Adipose tissue (tissue), 3 donors: ENCODE measurements around the gene TMEM126B. TPM values are rescaled to one million over a fixed set of nuclear protein-coding genes. Genes with fewer than 3 reads are reported as not detected.
"Not testable (repeated sequence)": the region's sequence is repeated elsewhere in the genome, so short reads cannot be mapped to it uniquely, and the experiment has no call there.

ENCODE experiments used
- H3K27ac ChIP-seq: one replicate; pipeline ENCODE4 v1.5.1; 2013; ENCODE audit warnings: low read depth, low read length
- WGBS, 3 donors: extraction: QIAGEN DNeasy Blood & Tissue Kit; methylation state at CpG; one replicate each; pipeline ENCODE4 v1.1.7; 2013; 5-methylcytosine and 5-hydroxymethylcytosine counted together
- polyA plus RNA-seq, 3 donors: library from polyadenylated mRNA; stranded (reverse); fragments of 200-250 nt; gene quantifications; one replicate each; pipeline ENCODE4 v1.2.3, GENCODE V29; 2013
- donor health status: healthy with polysubstance abuse.
- donor health status: Bipolar disorder and iron deficiency.
- donor health status: healthy.

TMEM126B gene
- polyA plus RNA-seq, 3 donors = 25.8 to 90.9 (median 49.4) TPM

GRCh38 chr11:85670949-85671663, 42.7 kb downstream of the TMEM126B start:
- H3K27ac ChIP-seq = not testable (repeated sequence)

- H3K27ac ChIP-seq = no peak overlapping the region
- WGBS, 3 donors = 88 to 91% (median 89%) methylated on average over 8 of the region's 8 CpGs
Measured at GRCh38 chr11:85672105-85672902, 43.9 kb downstream of the TMEM126B start.

GRCh38 chr11:85673393-85673792, 45.0 kb downstream of the TMEM126B start:
- H3K27ac ChIP-seq = no peak overlapping the region
- 86 to 91% (median 90%) methylated on average over 3 of the region's 3 CpGs for WGBS, 3 donors

GRCh38 chr11:85679576-85679975, 51.2 kb downstream of the TMEM126B start:
- H3K27ac ChIP-seq = no peak overlapping the region
- 66 to 81% (median 73%) methylated on average over 4 of the region's 4 CpGs for WGBS, 3 donors

- 66 to 82% (median 68%) methylated on average over 1 of the region's 1 CpG for WGBS, 3 donors
- no peak overlapping the region for H3K27ac ChIP-seq
Measured at GRCh38 chr11:85680897-85681296, 52.5 kb downstream of the TMEM126B start.

- WGBS, 3 donors = 20 to 30% (median 20%) methylated on average over 43 of the region's 43 CpGs
- no peak overlapping the region for H3K27ac ChIP-seq
Measured at GRCh38 chr11:85682330-85683305, 54.2 kb downstream of the TMEM126B start.

GRCh38 chr11:85685125-85685819, 56.9 kb downstream of the TMEM126B start:
- 55 to 78% (median 57%) methylated on average over 15 of the region's 15 CpGs for WGBS, 3 donors
- H3K27ac ChIP-seq = no peak overlapping the region

- no peak within 1 kb of the TSS for H3K27ac ChIP-seq
- 37 to 68% (median 44%) methylated on average over 13 of the region's 13 CpGs for WGBS, 3 donors
Measured at GRCh38 chr11:85685820-85686459, 57.5 kb downstream of the TMEM126B start, which contains the start of gene CCDC89. Gene CCDC89, minus strand, starts transcription at chr11:85686195. Its CDS starts 65 bp downstream, at chr11:85686130.

Other genes starting within 250 kb of the TMEM126B start
- gene DLG2, start 1.2 kb upstream of the TMEM126B start, polyA plus RNA-seq = 1 to 10 TPM in 1 of 3 donors, under 1 TPM in 2; 0.51 to 1.7 (median 0.91) TPM
- 10 to 100 TPM; 25.9 to 64.9 (median 58.1) TPM for gene TMEM126A, start 19.4 kb downstream of the TMEM126B start, polyA plus RNA-seq
- 10 to 100 TPM; 17.8 to 22.9 (median 19.2) TPM for gene CREBZF, start 36.5 kb downstream of the TMEM126B start, polyA plus RNA-seq
- gene CCDC89, start 57.6 kb downstream of the TMEM126B start, polyA plus RNA-seq = 1 to 10 TPM in 1 of 3 donors, under 1 TPM in 2; 0.09 to 1.9 (median 0.62) TPM
- 10 to 100 TPM in 2 of 3 donors, 1 to 10 TPM in 1; 1.2 to 11.0 (median 10.1) TPM for gene SYTL2, start 182.5 kb downstream of the TMEM126B start, polyA plus RNA-seq
- not detected for gene CCDC83, start 226.8 kb downstream of the TMEM126B start, polyA plus RNA-seq